ENCODE data around the gene CLDN5. TPM values are rescaled to one million over a fixed set of nuclear protein-coding genes. Genes with fewer than 3 reads are reported as not detected.

The CLDN5 gene
- total RNA-seq, 2 donors from 2014 or later: 0.20 to 0.66 TPM

GRCh38 chr22:19498154-19498865 lies 25.9 kb downstream of the CLDN5 start:
- Histone ChIP-seq H3K9me3 (ENCODE audit: control insufficient read depth, low read length) (no peaks in the 10 kb centered on the region), H3K27ac (ENCODE audit: low read depth, low read length) (no peak overlapping the region), H3K27me3 (ENCODE audit: control insufficient read depth, insufficient read depth, low read length, poor library complexity, severe bottlenecking) (no peaks in the 10 kb centered on the region), H3K36me3 (ENCODE audit: control insufficient read depth, insufficient read depth, low read length) (peaks cover 30% of the 10 kb centered on the region), H3K9ac (ENCODE audit: extremely low read depth, low read length, poor library complexity, severe bottlenecking) (no peak overlapping the region), H3K4me3 (ENCODE audit: low read length) (no peak overlapping the region), H3K4me1 (ENCODE audit: control insufficient read depth, insufficient read depth, low read length) (no peaks in the 10 kb centered on the region)
- no peak for TF ChIP-seq CTCF (conservative IDR thresholded peaks at IDR 0.05)
- 91 to 97% methylated on average over 5 to 7 of the region's 7 CpGs for WGBS, 2 experiments (ENCODE audit: insufficient coverage in 1 of 2, insufficient read length in 1 of 2)
- Mint-ChIP-seq H3K36me3 (ENCODE audit: low read depth) (peaks cover 12% of the 10 kb centered on the region), H3K4me1 (no peaks in the 10 kb centered on the region), H3K27ac (no peak overlapping the region), H3K4me3 (no peak overlapping the region), H3K9me3 (no peaks in the 10 kb centered on the region), H3K27me3 (ENCODE audit: insufficient read depth) (no peaks in the 10 kb centered on the region)
- no peak for DNase-seq

GRCh38 chr22:19497245-19497644 lies 27.0 kb downstream of the CLDN5 start:
- no peak for DNase-seq

GRCh38 chr22:19496324-19496630 lies 27.9 kb downstream of the CLDN5 start:
- no peak for TF ChIP-seq CTCF (conservative IDR thresholded peaks at IDR 0.05)
- peaks cover 33% of the 10 kb centered on the region for H3K36me3 ChIP-seq (ENCODE audit: control insufficient read depth, insufficient read depth, low read length)
- H3K4me1 ChIP-seq (ENCODE audit: control insufficient read depth, insufficient read depth, low read length): no peaks in the 10 kb centered on the region
- no peaks in the 10 kb centered on the region for H3K27me3 Mint-ChIP-seq (ENCODE audit: insufficient read depth)
- no peak for DNase-seq
- no peak overlapping the region for H3K4me3 ChIP-seq (ENCODE audit: low read length)
- WGBS, 2 experiments (ENCODE audit: insufficient coverage in 1 of 2, insufficient read length in 1 of 2): 88 to 100% methylated on average over 3 of the region's 3 CpGs
- no peaks in the 10 kb centered on the region for H3K9me3 Mint-ChIP-seq
- no peak overlapping the region for H3K4me3 Mint-ChIP-seq
- H3K27me3 ChIP-seq (ENCODE audit: control insufficient read depth, insufficient read depth, low read length, poor library complexity, severe bottlenecking): no peaks in the 10 kb centered on the region
- no peak overlapping the region for H3K9ac ChIP-seq (ENCODE audit: extremely low read depth, low read length, poor library complexity, severe bottlenecking)
- no peaks in the 10 kb centered on the region for H3K4me1 Mint-ChIP-seq
- H3K27ac ChIP-seq (ENCODE audit: low read depth, low read length): no peak overlapping the region
- no peaks in the 10 kb centered on the region for H3K9me3 ChIP-seq (ENCODE audit: control insufficient read depth, low read length)
- peaks cover 16% of the 10 kb centered on the region for H3K36me3 Mint-ChIP-seq (ENCODE audit: low read depth)
- no peak overlapping the region for H3K27ac Mint-ChIP-seq

More at GRCh38 chr22:19497245-19497644, 27.0 kb downstream of the CLDN5 start:
- no peaks in the 10 kb centered on the region for H3K27me3 Mint-ChIP-seq (ENCODE audit: insufficient read depth)
- no peaks in the 10 kb centered on the region for H3K4me1 Mint-ChIP-seq
- Histone ChIP-seq H3K4me1 (ENCODE audit: control insufficient read depth, insufficient read depth, low read length) (no peaks in the 10 kb centered on the region), H3K4me3 (ENCODE audit: low read length) (no peak overlapping the region), H3K9ac (ENCODE audit: extremely low read depth, low read length, poor library complexity, severe bottlenecking) (no peak overlapping the region), H3K9me3 (ENCODE audit: control insufficient read depth, low read length) (no peaks in the 10 kb centered on the region), H3K36me3 (ENCODE audit: control insufficient read depth, insufficient read depth, low read length) (peaks cover 31% of the 10 kb centered on the region), H3K27me3 (ENCODE audit: control insufficient read depth, insufficient read depth, low read length, poor library complexity, severe bottlenecking) (no peaks in the 10 kb centered on the region), H3K27ac (ENCODE audit: low read depth, low read length) (no peak overlapping the region)
- H3K4me3 Mint-ChIP-seq: no peak overlapping the region
- no peaks in the 10 kb centered on the region for H3K9me3 Mint-ChIP-seq
- TF ChIP-seq CTCF (conservative IDR thresholded peaks at IDR 0.05): no peak
- H3K36me3 Mint-ChIP-seq (ENCODE audit: low read depth): peaks cover 12% of the 10 kb centered on the region
- WGBS, 2 experiments (ENCODE audit: insufficient coverage in 1 of 2, insufficient read length in 1 of 2): 98 to 100% methylated on average over 1 to 3 of the region's 3 CpGs
- H3K27ac Mint-ChIP-seq: no peak overlapping the region

Data from endodermal cell (in vitro differentiated cells).